Measurements from ENCODE around the gene GRAP2. TPM values are rescaled to one million over a fixed set of nuclear protein-coding genes. Genes with fewer than 3 reads are reported as not detected.
A peak's percentile ranks its signal among the peaks of the same experiment; 100 is the strongest.

Gene GRAP2
- total RNA-seq, 3 donors from 2014 or later = 19.5 to 40.4 (median 26.4) TPM

DNA sequence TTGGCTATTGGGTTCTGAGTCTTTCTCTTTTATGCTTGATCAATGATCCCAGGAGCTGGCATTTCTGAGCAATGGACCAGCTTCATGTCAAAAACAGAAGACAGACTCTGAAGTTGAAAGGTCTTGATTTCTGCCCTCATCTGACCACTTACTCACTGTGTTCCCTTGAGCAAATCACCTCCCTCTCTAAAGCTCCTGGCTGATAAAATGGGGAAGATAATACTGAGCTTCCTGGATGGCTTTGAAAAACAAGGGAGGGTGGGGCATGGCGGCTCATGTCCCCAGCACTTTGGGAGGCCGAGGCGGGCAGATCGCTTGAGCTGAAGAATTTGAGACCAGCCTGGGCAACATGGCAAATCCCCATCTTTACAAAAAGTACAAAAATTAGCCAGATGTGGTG, 100.2 kb downstream of the GRAP2 start:
- no peak for ATAC-seq
- Mint-ChIP-seq H3K4me3 (no peak overlapping the region), H3K9me3 (no peaks in the 10 kb centered on the region), H3K27me3 (ENCODE audit: low read depth) (peaks cover 13% of the 10 kb centered on the region), H3K4me1 (ENCODE audit: low read depth) (no peaks in the 10 kb centered on the region), H3K36me3 (ENCODE audit: insufficient read depth) (no peaks in the 10 kb centered on the region)
- DNase-seq = no peak

DNA sequence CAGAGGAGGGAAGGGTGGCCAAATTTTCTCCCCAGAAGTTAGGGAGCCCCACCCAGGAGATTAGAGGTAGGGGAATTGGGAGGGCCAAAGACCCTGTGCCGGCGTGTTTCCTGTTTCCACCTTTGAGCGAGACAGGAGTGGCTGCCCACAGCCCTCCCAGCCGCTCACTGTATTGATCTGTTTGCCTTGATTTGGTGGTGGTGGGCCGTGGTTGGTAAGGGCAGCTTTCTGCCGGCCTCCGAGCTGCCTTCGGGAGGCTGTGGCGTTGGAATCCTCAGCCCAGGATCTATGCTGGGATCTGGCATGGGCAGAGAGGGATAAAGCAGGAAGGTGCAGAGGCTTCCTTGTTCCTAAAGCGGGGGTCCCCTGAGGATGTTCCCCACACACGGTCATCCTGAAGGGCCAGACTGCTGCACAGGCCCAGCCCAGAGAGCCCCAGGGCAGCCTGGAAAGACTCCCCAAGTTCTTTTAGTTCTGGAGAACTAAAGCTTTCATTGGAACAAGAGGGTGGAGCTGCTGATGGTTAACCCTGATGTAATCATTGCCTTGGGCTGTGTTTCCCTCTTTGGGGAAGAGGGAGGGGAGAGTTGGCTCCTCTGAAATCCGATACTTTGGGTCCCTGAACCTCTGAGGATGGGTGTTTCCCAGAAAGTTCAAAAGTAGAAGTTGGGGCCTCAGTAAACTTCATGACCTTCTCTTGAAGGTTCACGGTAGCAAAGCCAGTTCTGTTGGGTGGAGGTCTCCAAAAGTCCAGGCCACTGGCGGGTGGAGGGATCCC, 101.1 kb downstream of the GRAP2 start:
- H3K4me1 Mint-ChIP-seq (ENCODE audit: low read depth) = no peaks in the 10 kb centered on the region
- peaks cover 8% of the 10 kb centered on the region for H3K27me3 Mint-ChIP-seq (ENCODE audit: low read depth)
- ATAC-seq (no peak), DNase-seq (no peak)
- no peak overlapping the region for H3K4me3 Mint-ChIP-seq
- H3K9me3 Mint-ChIP-seq = no peaks in the 10 kb centered on the region
- H3K36me3 Mint-ChIP-seq (ENCODE audit: insufficient read depth) = no peaks in the 10 kb centered on the region

DNA sequence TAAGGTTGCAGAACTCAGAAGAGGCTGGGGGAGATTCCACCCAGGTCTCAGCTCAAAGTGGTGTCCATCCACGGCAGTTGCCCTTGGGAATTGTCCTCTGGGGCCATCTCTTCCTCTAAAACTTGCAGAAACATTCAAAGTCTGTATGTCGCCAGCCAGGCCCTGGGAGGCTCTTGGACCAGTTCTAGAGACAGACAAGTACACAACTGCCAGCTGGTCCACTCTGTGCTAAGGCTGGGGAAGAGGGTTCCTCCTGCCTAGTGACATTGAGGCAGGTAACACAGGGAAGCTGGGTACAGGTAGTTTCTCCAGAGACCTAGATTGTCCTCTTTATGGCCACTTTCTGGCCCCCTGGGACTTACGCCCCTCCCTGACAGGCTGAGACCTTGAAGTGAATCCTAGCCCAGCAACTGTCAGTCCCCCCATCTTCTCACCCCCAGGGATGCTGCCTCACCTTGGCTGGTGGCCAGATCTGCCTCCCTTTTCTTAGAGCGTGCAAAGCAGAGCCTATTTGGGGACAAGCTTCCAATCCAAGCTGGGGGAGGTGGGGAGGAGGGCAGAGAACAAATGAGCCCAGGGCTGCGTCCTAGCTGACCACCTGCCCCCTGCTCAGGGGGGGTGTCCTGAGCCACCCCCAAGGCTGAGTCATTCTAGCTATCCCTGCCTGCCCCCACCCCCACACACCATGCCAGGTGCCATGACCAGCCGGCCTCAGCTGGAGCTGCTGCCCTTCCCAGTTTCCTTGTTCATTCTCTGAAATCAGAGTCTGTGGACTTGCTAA, 102.2 kb downstream of the GRAP2 start:
- no peaks in the 10 kb centered on the region for H3K36me3 Mint-ChIP-seq (ENCODE audit: insufficient read depth)
- no peaks in the 10 kb centered on the region for H3K4me1 Mint-ChIP-seq (ENCODE audit: low read depth)
- peaks cover 9% of the 10 kb centered on the region for H3K27me3 Mint-ChIP-seq (ENCODE audit: low read depth)
- no peaks in the 10 kb centered on the region for H3K9me3 Mint-ChIP-seq
- ATAC-seq (no peak), DNase-seq (no peak)
- H3K4me3 Mint-ChIP-seq = no peak overlapping the region

DNA sequence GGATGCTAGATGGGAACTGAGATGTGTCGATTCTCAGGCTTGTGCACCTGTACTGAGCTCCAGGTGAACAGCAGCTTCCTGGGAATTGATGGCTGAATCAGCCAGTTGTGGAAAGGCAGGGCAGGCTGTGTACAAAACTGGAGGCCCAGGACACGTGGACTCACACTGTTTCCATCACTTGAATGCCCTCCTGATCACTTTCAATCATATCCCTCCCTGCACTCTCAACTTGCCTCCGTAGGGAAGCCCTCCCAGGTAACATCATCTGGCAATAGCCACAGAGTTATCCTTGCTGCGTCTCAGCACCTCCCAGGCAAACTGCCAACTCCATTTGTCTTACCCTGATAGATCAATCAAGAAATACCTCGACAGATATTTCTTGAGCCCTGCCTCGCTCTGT, 104.0 kb downstream of the GRAP2 start:
- peaks cover 22% of the 10 kb centered on the region for H3K27me3 Mint-ChIP-seq (ENCODE audit: low read depth)
- DNase-seq (no peak), ATAC-seq (no peak)
- H3K4me3 Mint-ChIP-seq = no peak overlapping the region
- peaks cover 6% of the 10 kb centered on the region for H3K4me1 Mint-ChIP-seq (ENCODE audit: low read depth)
- no peaks in the 10 kb centered on the region for H3K36me3 Mint-ChIP-seq (ENCODE audit: insufficient read depth)
- H3K9me3 Mint-ChIP-seq = no peaks in the 10 kb centered on the region

GRCh38 chr22:40006641-40007040, 105.8 kb downstream of the GRAP2 start:
- Mint-ChIP-seq H3K4me3 (no peak overlapping the region), H3K4me1 (ENCODE audit: low read depth) (peaks cover 12% of the 10 kb centered on the region), H3K27me3 (ENCODE audit: low read depth) (peaks cover 21% of the 10 kb centered on the region), H3K9me3 (no peaks in the 10 kb centered on the region), H3K36me3 (ENCODE audit: insufficient read depth) (no peaks in the 10 kb centered on the region)
- ATAC-seq (no peak), DNase-seq (no peak)

DNA sequence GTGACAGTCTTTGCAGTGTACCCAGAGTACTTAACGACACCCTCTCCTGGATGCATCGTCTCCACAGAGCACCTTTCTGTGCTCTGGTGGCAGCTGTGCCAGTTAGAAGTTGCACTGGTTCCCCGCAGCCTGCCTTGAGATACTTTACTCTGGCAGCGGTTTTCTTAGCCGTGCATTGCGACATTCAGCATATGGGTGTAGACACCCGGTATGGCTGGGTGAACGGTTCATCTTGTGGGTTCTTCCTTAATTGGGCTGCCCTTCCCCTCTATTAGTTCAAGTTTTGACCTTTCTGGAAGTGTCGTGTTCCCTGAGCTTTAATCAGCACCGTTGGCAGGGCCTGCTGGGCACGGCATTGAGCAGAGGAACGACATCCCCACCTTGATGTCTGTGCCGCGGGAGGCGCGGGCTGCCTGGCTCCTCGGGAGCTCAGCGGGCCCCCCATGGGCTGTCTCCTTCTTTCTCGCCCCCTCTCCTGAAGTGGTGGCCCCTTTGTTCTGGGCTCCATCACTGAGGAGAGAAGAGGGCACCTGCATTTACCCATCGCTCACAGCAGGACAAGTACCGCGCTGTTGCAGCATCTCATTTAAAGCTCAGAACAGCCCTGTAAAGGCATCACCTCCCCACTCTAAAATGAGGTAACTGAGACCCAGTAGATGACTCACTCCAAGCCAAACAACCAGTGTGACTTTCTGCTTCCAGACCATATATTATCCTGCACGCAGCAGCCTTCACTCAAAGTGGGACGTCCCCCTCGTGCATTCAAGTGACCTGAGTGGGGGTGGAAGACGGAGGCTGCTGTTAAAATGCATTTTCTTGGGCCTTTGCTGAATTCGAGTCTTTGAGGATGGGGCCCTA, 107.2 kb downstream of the GRAP2 start:
- DNase-seq (no peak), ATAC-seq (no peak)
- no peaks in the 10 kb centered on the region for H3K9me3 Mint-ChIP-seq
- H3K4me3 Mint-ChIP-seq = no peak overlapping the region
- H3K36me3 Mint-ChIP-seq (ENCODE audit: insufficient read depth) = no peaks in the 10 kb centered on the region
- H3K4me1 Mint-ChIP-seq (ENCODE audit: low read depth) = peaks cover 12% of the 10 kb centered on the region
- H3K27me3 Mint-ChIP-seq (ENCODE audit: low read depth) = peaks cover 25% of the 10 kb centered on the region

- DNase-seq (no peak), ATAC-seq (no peak)
- peaks cover 25% of the 10 kb centered on the region for H3K27me3 Mint-ChIP-seq (ENCODE audit: low read depth)
- H3K9me3 Mint-ChIP-seq = no peaks in the 10 kb centered on the region
- peaks cover 12% of the 10 kb centered on the region for H3K4me1 Mint-ChIP-seq (ENCODE audit: low read depth)
- no peaks in the 10 kb centered on the region for H3K36me3 Mint-ChIP-seq (ENCODE audit: insufficient read depth)
- no peak overlapping the region for H3K4me3 Mint-ChIP-seq
Measured at GRCh38 chr22:40008726-40009291, 107.9 kb downstream of the GRAP2 start.

DNA sequence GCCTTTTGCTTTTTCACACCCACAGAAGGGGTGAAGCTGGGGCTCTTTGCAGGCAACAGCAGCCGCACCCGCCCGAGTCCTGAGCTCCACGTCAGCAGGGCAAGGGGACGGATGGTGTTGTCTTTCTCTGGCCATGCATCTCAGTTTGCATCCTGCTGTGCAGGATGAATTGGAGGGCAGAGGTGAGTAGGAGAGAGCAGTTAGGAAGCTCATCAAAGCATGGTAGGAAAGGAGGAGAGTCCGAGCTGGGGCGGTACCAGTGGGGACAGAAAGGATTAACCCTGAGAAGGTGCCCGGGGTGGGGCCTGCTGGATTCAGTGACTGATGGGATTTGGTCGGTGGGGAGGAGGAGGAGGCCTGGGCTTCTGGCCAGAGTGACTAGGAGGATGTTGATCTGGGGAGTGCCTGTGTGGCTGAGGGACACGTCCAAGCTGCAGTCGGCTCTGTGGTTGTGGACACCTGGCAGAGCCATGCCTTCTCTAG, 108.4 kb downstream of the GRAP2 start:
- DNase-seq = no peak

GRCh38 chr22:40009951-40010671, 109.2 kb downstream of the GRAP2 start:
- Mint-ChIP-seq H3K9me3 (no peaks in the 10 kb centered on the region), H3K36me3 (ENCODE audit: insufficient read depth) (no peaks in the 10 kb centered on the region), H3K27me3 (ENCODE audit: low read depth) (peaks cover 25% of the 10 kb centered on the region), H3K4me1 (ENCODE audit: low read depth) (peaks cover 12% of the 10 kb centered on the region), H3K4me3 (peak overlapping the region; percentile 53)
- peak; percentile 75 to 77 for ATAC-seq
- DNase-seq = peak; percentile 39

More for the DNA sequence above, 108.4 kb downstream of the GRAP2 start:
- no peaks in the 10 kb centered on the region for H3K36me3 Mint-ChIP-seq (ENCODE audit: insufficient read depth)
- ATAC-seq = no peak
- peaks cover 25% of the 10 kb centered on the region for H3K27me3 Mint-ChIP-seq (ENCODE audit: low read depth)
- peak overlapping the region; percentile 53 for H3K4me3 Mint-ChIP-seq
- H3K9me3 Mint-ChIP-seq = no peaks in the 10 kb centered on the region
- peaks cover 12% of the 10 kb centered on the region for H3K4me1 Mint-ChIP-seq (ENCODE audit: low read depth)

DNA sequence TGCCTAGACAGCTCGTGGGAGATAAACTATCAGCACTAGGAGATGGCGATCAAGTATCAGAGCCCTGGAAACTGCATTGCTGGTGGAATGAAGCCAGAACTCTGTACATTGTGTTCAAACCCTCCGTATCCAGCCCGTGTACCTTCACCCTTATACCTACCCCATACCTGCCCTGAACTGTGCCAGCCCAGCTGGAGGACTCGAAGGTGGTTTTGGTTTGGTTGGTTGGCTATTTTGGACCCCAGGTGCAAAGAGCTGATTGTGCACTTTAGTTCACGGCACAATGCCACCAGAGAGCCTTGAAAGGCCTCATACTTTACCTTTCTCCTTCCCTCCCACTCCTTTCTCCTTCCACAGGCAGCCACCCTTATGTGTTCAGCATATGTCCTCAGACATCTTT, 109.9 kb downstream of the GRAP2 start:
- Mint-ChIP-seq H3K4me3 (no peak overlapping the region), H3K4me1 (ENCODE audit: low read depth) (peaks cover 12% of the 10 kb centered on the region), H3K36me3 (ENCODE audit: insufficient read depth) (no peaks in the 10 kb centered on the region), H3K9me3 (no peaks in the 10 kb centered on the region), H3K27me3 (ENCODE audit: low read depth) (peaks cover 25% of the 10 kb centered on the region)
- DNase-seq = no peak
- ATAC-seq = no peak

DNA sequence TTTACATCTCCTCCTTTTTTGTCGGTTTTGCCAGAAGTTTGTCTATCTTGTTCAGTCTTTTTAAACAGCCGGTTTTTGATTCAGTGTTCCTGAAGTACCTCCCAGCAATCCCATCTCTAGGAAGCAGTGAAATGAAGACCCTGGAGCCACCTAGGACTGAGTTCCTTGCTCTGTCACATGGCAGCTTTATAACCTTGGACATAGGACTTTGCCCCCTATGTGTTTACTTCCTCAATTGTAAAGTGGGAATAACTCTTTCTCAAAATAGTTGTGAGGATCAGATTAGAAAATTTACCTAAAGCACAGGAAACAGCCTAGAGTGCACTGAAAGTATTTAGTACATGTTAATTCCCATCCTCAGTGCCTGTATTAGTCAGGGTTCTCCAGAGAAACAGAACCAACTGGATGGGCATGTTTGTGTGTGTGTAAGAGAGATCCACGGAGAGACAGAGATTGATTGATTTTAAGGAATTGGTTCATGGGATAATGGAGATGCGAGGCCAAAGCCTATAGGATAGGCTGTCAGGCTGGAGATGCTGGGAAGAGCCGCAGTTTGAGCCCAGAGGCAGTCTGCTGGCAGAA, 113.9 kb downstream of the GRAP2 start:
- ATAC-seq (no peak), DNase-seq (no peak)
- Mint-ChIP-seq H3K4me1 (ENCODE audit: low read depth) (peaks cover 7% of the 10 kb centered on the region), H3K9me3 (no peaks in the 10 kb centered on the region), H3K4me3 (no peak overlapping the region), H3K27me3 (ENCODE audit: low read depth) (peaks cover 7% of the 10 kb centered on the region), H3K36me3 (ENCODE audit: insufficient read depth) (no peaks in the 10 kb centered on the region)

DNA sequence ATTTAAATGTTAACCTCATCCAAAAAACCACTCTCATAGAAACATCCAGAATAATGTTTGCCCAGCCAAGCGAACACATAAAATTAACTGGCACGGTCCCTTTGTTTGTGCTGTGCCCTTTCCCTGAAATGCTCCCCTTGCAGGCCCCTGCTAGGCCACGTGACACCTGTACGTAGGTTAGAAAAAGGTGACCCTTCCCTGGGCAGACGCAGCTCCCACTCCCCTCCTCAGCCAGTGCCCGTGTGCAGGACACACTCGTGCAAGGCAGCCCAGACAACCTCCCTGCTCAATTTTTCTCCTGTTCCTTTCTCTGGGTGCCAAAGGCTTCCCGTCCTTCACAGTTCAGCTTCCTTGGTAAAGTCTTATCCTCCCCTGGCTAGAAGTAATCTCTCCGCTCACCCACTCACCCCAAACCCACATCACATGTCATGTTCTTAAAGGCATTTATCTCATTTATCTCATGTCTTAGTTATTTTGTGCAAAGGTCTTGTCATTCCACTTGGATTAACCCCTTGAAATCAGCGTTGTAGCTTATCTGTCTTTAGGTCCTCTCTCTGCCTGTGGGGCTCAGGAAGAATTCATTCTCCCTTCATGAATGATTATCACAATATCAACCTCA, 114.6 kb downstream of the GRAP2 start:
- no peak for DNase-seq
- ATAC-seq = no peak
- H3K4me1 Mint-ChIP-seq (ENCODE audit: low read depth) = no peaks in the 10 kb centered on the region
- H3K27me3 Mint-ChIP-seq (ENCODE audit: low read depth) = peaks cover 6% of the 10 kb centered on the region
- H3K4me3 Mint-ChIP-seq = no peak overlapping the region
- no peaks in the 10 kb centered on the region for H3K36me3 Mint-ChIP-seq (ENCODE audit: insufficient read depth)
- H3K9me3 Mint-ChIP-seq = no peaks in the 10 kb centered on the region

DNA sequence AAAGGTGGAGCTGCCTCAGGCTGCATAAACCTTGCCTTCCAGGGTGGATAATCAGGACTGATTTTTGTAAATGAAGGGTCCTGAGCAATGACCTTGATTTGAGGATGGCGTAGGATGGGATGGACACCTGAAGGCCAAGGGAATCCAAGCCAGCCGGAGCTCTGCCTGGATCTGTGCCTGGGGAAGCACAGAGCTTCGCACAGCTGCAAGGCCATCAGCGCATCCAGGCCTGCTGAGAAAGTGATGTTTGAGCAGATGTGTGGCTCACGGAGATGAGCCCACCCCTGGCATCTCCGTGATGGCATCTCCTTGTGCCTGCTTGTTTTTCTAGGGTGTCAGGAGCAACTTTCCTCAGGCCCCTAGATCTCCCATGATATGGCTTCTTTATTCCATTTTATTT, 117.2 kb downstream of the GRAP2 start:
- H3K36me3 Mint-ChIP-seq (ENCODE audit: insufficient read depth) = no peaks in the 10 kb centered on the region
- no peaks in the 10 kb centered on the region for H3K4me1 Mint-ChIP-seq (ENCODE audit: low read depth)
- H3K4me3 Mint-ChIP-seq = no peak overlapping the region
- H3K27me3 Mint-ChIP-seq (ENCODE audit: low read depth) = no peaks in the 10 kb centered on the region
- no peak for ATAC-seq
- no peaks in the 10 kb centered on the region for H3K9me3 Mint-ChIP-seq
- DNase-seq = no peak
